ENCODE measurements around the gene THEM5.

The THEM5 gene

DNA sequence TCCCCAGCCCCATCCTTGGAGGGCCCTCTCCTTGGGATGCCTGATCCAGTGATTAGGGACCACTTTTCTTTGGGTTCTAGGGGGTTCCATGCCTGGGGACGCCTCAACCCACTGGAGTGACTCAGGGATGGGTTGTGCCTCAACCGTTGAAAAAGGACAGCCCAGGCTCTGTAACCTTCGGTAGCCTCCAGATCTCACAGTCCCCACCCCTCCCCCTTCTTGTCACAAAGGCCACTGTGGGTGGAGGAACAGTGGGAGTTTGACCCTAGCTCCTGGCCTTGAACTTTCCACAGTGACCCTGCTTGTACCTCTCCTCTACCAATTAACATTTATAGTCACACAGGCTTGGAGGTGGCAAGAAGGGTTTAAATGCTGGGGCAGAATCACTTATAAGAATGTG, 19.3 kb downstream of the THEM5 start:
- TF ChIP-seq, protein P1, sequence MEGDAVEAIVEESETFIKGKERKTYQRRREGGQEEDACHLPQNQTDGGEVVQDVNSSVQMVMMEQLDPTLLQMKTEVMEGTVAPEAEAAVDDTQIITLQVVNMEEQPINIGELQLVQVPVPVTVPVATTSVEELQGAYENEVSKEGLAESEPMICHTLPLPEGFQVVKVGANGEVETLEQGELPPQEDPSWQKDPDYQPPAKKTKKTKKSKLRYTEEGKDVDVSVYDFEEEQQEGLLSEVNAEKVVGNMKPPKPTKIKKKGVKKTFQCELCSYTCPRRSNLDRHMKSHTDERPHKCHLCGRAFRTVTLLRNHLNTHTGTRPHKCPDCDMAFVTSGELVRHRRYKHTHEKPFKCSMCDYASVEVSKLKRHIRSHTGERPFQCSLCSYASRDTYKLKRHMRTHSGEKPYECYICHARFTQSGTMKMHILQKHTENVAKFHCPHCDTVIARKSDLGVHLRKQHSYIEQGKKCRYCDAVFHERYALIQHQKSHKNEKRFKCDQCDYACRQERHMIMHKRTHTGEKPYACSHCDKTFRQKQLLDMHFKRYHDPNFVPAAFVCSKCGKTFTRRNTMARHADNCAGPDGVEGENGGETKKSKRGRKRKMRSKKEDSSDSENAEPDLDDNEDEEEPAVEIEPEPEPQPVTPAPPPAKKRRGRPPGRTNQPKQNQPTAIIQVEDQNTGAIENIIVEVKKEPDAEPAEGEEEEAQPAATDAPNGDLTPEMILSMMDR (conservative IDR thresholded peaks at IDR 0.05; ENCODE audit: low read length) = no peak
- H3K4me3 ChIP-seq (ENCODE audit: low read length) = no peak overlapping the region
- DNase-seq (ENCODE audit: low read depth) = no peak

DNA sequence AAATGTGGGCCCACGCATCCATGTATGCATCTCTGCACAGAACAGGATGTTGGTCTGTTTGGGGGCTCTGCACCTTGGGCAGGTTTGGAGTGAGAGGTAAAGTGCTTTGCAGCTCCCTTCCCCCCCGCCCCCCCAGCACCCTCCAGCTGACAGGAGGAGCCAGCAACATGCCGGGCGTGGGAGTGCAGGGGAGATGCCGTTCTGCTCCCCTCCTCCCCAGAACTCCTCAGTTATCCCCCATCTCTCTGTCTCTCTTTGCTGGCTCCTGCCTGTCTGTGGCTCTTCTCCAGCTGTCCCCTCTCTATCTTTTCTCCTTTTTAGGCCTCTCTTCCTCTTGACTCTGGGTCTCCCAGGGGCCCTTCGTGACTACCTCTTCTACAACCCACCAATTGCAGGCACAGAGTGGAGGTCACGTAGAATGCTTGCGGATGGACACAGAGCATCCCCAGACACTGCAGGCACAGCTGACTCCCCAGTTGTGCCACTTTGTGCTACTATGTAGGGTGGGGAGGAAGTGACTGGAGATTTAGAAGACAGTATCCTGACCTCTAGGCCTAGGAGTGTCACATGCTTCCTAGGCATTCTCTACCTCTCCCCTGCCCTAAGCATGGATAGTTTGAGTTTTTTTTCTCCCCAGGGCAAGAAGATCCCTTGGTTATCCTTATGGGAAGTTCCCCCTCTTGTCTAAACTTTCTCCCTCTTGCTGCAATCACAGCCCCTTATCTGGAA, 20.2 kb downstream of the THEM5 start:
- TF ChIP-seq, protein P1 (conservative IDR thresholded peaks at IDR 0.05; ENCODE audit: low read length) = no peak
- no peak for DNase-seq (ENCODE audit: low read depth)
- H3K4me3 ChIP-seq (ENCODE audit: low read length) = no peak overlapping the region

DNA sequence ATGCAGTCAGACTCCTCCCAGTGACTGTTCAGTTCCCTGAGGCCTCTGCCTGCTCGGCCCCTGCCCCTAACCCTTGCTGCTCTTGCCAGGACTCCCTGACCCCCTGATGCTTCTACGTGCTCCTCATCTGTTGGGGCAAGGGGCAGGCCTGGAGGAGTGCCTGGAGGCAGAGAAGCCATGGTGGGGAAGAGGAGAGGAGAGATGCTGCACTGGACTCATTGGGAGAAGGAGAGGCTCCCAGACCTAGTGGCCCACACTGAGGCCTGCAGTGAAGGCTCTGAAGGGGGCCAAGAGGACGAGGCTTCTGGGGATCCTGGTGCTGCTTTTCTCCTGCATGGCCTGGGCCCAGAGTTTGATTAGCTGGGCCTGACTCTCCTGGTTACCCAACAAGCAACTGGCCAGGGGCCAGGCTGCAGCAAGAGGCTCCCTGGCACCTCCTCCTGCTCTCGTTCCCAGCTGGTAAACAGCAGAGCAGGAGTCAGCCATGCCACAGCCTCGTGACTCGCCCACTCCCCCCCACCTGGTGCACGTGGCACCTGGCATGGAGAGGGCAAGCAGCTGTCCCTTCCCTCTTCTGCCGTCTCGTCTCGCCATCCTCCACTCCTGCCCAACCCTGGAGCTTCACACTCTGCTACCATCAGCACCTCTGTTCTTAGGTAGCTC, 21.1 kb downstream of the THEM5 start:
- DNase-seq (ENCODE audit: low read depth) = peak; percentile 69
- no peak overlapping the region for H3K4me3 ChIP-seq (ENCODE audit: low read length)
- TF ChIP-seq, protein P1 (conservative IDR thresholded peaks at IDR 0.05; ENCODE audit: low read length) = no peak

DNA sequence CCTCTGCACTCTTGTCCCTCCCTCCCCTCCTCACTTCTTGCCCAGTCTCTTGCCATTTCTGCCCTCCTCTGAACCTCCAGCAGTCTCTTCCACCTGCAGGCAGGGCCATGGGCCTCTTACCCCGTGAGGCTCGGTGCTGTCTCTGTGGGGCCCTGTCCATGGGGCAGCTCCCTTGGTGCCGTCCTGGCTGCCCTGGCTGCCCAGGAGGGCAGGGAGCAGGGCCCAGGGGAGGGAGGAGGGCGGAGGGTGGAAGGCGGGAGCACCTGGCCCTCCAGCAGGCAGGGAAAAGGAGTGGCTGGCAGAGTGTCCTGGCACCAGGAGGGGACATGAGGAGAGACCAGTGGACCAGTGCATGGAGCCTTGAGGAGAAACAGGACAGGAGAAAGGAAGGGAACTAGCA, 21.9 kb downstream of the THEM5 start, which contains the start of gene RORC:
RORC (minus strand) TSS at position 198 of the 400 bp plus-strand sequence; CDS start at position 160, 38 bp downstream.
- no peak within 1 kb of the TSS for H3K4me3 ChIP-seq (ENCODE audit: low read length)
- no peak for DNase-seq (ENCODE audit: low read depth)
- TF ChIP-seq, protein P1 (conservative IDR thresholded peaks at IDR 0.05; ENCODE audit: low read length) = no peak

DNA sequence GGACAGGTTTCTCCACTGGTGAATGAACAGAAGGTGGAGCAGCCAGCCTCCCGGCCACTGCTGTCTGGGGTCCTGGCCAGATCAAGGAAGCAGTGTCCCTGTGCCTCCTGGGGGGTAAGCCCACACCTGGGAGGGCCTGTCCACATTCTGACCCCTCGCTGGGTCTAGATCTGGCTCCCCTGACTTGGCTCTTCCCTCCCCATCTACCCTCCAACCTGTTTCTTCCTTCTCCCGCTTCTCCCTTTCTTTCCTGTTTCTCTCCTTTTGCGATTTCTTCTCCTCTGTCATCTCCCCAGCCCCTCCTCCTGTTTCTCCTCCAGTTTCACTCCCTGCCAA, 22.3 kb downstream of the THEM5 start:
- DNase-seq (ENCODE audit: low read depth) = no peak
- H3K4me3 ChIP-seq (ENCODE audit: low read length) = no peak overlapping the region
- TF ChIP-seq, protein P1 (conservative IDR thresholded peaks at IDR 0.05; ENCODE audit: low read length) = no peak

DNA sequence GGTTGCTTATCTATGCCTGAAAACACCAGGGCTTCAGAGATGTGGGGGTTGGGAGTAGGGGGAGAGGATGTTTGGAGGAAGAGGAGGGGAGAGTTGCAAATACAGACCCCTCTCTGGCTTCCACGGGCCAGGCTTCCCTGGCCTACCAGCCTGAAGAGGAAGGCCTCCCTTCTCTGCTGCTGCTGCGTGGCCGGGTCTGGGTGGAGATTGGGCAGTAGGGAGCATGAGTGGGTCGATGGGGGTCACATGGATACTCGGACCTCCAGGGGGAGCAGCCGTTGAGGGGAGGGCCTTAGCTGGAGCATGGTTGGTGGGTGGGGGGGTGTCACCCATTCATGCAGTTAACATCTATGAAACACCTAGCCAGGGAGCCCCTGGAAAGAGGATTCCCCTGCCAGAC, 23.5 kb downstream of the THEM5 start:
- DNase-seq (ENCODE audit: low read depth) = no peak
- H3K4me3 ChIP-seq (ENCODE audit: low read length) = no peak overlapping the region
- TF ChIP-seq, protein P1 (conservative IDR thresholded peaks at IDR 0.05; ENCODE audit: low read length) = no peak

Data from AG10803 (cell line).